Hepatocyte (in vitro differentiated cells): ENCODE results near the gene CPHXL.

Source experiments
- CTCF ChIP-seq: fragments of 200-600 bp; sonication (generic); IDR thresholded peaks from 2 replicates; pipeline ENCODE4 v1.5.1; 2016; ENCODE audit warnings: antibody characterized with exemption, mild to moderate bottlenecking; ENCODE audit not compliant: poor library complexity
- EZH2 ChIP-seq: fragments of 200-600 bp; sonication (generic); IDR thresholded peaks from 2 replicates; pipeline ENCODE4 v1.6.1; 2016; ENCODE audit warnings: antibody characterized with exemption, mild to moderate bottlenecking, borderline replicate concordance
- EZH2phosphoT487 ChIP-seq: fragments of 200-600 bp; sonication (generic); IDR thresholded peaks from one replicate; pipeline ENCODE4 v1.6.1; 2018; ENCODE audit warnings: antibody characterized with exemption, mild to moderate bottlenecking, low read depth, moderate library complexity; ENCODE audit not compliant: unreplicated experiment, severe bottlenecking

GRCh38 chr16:75710344-75710743 is 15.9 kb downstream of the CPHXL start:
- no peak for TF ChIP-seq CTCF
- no peak for TF ChIP-seq EZH2
- TF ChIP-seq EZH2phosphoT487 = no peak
